Renal cortex interstitium (tissue), 11 donors: ENCODE measurements around the gene SPTBN2. TPM values are rescaled to one million over a fixed set of nuclear protein-coding genes. Genes with fewer than 3 reads are reported as not detected.
A peak's percentile ranks its signal among the peaks of the same experiment; 100 is the strongest.

Experiments
- DNase-seq, 11 donors: peaks; one replicate each; pipeline ENCODE4 v3.0.0-alpha.2; 2013; ENCODE audit warnings: low read depth in 9 of 11, low spot score in 4 of 11; ENCODE audit errors: extremely low read depth in 1 of 11
- polyA plus RNA-seq, 3 donors: library from polyadenylated mRNA; unstranded; fragments of 120-200 nt; gene quantifications; one replicate each; pipeline ENCODE4 v1.2.1, GENCODE V29; 2013; ENCODE audit not compliant: insufficient read length in 3 of 3

The SPTBN2 gene
- polyA plus RNA-seq, 3 donors, result 41.8 to 56.0 (median 54.1) TPM

DNA sequence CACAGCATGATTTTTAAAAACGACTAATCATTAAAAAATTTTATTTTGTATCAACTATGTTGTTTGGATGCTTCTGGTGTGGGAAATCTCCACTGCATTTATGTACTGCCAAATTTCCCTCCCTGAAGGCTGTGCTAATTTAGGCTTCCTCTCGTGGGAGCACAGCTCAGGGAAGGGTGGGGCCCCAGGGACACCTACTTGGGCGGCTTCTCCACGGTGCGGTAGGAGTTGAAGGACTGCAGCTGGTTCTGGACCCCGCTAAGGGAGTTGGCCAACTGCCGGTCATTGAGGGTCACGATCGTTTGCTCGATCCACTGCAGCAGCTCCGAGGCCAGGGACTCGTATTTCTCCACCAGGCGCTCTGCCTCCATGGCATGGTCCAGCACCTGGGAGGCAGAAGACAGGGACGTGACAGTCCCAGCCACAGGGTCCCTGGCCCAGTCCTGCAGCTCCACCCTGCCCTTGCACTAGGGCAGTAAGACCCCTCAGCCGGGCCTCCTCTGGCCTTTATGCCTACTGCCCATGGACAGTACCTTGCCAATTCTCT is 18.6 kb downstream of the SPTBN2 start:
- no peak for DNase-seq

- no peak for DNase-seq
Measured at GRCh38 chr11:66708701-66709100, 20.3 kb downstream of the SPTBN2 start.

GRCh38 chr11:66708094-66708493 is 20.9 kb downstream of the SPTBN2 start:
- DNase-seq, result no peak

GRCh38 chr11:66707486-66707885 is 21.5 kb downstream of the SPTBN2 start:
- no peak for DNase-seq

DNA sequence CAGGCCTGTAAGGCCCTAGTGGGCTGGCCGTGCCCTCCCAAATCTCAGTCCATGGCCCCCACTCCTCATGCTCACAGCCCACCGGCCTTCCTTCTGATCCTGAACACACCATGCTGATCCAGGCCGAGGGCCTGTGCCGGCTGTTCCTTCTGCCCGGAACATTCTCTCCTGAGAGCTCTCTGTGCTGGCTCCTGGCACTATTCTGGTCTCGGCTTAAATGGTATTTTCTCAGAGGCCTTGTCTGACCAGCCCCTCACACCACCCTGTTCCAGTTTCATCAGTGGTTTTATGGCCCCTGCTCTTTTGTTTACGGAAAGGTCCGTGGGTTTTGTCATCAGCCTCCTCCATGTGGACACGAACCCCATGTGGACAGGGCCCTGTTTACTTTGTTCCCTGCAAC is 22.0 kb downstream of the SPTBN2 start:
- DNase-seq, result no peak

GRCh38 chr11:66705587-66706335 is 23.3 kb downstream of the SPTBN2 start:
- DNase-seq, result no peak

- no peak for DNase-seq
Measured at GRCh38 chr11:66704659-66705360, 24.2 kb downstream of the SPTBN2 start.

DNA sequence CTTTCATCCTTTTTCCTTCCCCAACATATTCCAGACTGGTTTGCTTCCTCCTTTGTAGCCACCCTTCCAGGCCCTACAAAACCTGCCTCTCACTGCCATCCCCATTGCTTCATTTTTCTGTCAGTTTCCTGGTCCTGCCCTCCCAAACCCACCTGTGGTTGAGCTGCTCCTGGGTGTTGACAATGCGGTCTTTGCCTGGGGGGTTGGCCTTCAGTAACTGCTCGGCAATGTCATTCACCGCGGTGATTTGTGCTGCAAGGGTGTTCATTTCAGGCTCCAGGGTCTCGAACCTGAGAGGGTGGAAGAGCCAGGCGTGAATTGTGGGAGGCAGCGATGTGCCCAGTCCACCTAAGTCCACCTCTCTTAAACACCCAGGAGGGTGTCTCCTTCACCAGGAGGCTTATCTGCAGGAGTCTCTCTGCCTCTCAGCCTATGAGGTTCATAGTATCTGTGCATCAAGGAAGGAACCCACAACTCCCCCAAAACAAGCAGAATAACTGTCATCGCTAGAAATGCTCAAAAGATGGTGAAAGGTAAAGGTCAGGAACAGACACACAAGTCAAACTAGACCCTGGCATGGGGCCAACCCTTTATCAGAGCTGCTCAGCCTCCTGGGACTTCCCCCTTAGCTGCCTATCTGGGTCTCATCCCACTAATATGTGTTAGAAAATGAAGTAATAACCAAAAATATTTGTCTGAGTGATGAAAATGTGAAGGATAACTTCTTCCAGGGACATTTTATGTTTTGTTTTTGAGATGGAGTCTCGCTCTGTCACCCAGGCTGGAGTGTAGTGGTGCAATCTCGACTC is 27.4 kb downstream of the SPTBN2 start:
- no peak for DNase-seq

DNA sequence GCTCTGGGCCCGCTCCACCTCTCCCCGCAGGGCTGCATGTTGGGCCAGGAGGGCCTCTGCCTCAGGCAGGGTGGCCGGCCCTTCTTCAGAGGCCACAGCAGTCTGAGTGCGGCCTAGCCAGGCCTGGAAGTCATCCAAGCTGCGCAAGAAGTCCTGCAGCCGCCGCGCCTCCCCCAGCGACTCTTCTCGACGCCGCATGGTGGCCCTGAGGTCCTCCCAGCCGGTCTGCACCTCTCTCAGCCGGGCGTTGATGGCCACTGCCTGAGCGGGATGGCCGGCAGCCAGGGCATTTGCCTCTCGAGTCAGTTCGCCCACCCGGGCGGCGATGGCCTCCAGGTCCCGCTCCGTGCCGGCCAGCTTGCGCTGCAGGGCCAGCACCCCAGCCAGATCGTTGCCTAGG is 28.3 kb downstream of the SPTBN2 start:
- DNase-seq, result no peak

GRCh38 chr11:66700337-66700736 is 28.7 kb downstream of the SPTBN2 start:
- no peak for DNase-seq

DNA sequence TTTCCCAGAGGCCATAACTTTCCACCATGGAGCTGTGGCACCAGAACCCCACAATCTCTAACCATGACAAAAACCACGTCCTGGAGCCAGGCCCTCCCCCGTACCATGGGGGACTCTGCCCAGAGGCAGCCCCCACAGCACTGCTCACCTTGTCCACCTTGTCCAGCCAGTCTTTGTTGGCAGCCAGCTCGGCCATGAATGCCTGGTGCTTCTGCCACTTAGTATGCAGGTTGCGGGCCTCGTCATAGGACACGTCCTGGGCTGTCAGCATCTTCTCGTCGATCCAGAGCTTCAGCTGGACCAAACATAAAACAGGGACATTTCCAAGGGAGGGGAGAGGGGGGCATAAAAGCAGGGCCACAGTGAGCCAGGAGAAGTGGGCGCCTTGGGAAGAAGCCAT is 30.5 kb downstream of the SPTBN2 start:
- DNase-seq, result no peak

DNA sequence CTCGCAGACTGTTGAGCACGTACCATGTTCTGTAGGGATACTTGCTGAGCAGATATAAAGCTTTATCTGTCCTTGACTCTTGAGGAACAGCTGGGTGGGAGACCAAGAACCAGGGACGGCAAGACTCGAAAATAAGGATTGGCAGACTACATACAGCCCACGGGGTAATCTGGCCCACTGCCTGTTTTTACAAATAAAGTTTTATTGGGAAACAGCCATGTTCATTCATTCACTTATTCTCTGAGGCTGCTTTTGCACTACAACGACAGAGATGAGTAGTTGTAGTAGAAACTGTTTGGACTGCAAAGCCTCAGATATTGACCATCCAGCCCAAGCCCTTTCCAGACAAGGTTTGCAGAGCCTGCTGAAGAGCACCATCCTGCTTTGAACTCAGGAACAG is 31.0 kb downstream of the SPTBN2 start:
- DNase-seq, result no peak

DNA sequence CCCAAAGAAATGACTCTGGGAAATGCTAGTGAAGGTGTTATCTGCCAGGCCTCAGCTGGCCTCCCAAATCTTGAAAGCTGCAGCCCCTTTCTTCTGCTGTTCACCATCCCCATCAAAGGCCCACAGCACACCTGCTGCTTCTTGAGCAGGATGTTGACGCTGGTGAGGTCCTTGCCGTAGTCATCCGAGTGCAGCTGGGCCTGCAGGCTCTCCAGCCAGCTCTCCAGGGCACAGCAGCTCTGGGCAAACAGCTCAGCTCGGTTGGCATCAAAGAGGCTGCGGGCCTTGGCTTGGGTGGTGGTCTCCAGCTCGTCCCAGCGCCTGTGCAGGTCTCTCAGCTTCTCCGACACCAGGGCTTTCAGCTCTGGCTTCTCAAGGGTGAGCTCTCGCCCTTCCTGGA is 32.9 kb downstream of the SPTBN2 start:
- DNase-seq, result no peak

DNA sequence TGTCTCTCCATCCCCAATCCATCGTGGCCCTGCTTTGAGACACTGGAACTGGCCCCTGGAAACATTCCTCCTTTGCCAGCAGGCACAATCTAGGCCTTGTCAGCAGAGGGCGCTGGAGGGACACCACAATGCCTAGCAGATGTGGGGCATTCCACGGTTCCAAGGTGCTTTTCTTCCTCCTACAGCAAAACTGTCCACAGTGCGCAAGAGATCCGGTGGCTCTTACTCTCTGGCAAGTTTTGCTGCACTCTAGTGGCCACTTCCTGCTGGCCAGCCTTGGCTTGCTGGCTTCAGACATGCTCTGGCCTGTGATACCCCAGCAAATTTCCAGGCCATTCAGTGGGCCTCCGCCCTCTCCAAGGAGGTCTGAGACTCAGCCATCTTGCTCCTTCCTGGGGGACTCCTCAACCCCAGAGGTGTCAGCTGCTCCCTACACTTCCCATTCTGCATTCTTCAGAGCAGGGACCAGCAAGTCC is 34.2 kb downstream of the SPTBN2 start:
- peak; percentile 60 to 90 (median 83) for DNase-seq

DNA sequence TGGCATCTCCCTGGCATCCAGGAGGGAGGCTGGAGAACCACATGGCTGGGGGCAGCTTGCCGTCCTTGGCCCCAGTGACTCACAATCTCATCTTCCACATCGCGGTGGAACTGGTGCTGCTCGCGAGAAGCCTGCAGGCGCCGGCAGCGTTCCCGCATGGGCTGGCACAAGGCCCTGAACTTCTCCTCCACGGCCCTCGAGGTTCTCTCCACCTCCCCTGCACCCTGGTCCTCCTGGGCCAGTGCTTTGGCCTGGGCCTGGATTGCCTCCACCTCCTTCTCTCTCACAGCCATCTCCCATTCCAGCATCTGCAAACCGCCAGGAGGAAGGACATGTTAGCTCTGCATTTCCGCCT is 35.0 kb downstream of the SPTBN2 start:
- DNase-seq, result no peak

GRCh38 chr11:66693356-66694055 is 35.5 kb downstream of the SPTBN2 start:
- no peak for DNase-seq

DNA sequence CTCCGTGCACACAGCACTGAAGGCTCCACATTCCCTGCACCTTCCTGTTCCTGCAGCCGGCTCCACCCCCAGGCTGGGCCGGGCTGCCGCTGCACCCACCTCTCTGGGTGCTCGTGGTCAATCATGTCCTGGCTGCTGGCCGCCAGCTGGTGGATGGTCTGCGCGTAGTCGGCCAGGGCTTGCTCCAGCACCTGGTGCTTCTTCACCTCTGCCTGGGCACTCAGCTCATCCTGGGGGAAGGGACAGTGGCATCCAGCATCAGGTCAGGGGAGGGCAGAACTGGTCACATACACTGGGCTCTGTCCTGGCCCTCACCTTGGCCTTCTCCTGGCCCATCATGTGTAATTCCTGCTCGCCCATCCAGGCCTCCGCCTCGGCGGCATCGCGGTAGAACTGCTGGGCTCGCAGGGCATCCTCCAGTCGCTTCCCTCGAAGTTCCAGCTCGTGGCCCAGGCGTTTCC is 36.1 kb downstream of the SPTBN2 start:
- DNase-seq, result no peak

GRCh38 chr11:66692446-66692845 is 36.6 kb downstream of the SPTBN2 start:
- DNase-seq, result no peak
